ENCODE measurements around the gene ELOVL5.

Gene ELOVL5

DNA sequence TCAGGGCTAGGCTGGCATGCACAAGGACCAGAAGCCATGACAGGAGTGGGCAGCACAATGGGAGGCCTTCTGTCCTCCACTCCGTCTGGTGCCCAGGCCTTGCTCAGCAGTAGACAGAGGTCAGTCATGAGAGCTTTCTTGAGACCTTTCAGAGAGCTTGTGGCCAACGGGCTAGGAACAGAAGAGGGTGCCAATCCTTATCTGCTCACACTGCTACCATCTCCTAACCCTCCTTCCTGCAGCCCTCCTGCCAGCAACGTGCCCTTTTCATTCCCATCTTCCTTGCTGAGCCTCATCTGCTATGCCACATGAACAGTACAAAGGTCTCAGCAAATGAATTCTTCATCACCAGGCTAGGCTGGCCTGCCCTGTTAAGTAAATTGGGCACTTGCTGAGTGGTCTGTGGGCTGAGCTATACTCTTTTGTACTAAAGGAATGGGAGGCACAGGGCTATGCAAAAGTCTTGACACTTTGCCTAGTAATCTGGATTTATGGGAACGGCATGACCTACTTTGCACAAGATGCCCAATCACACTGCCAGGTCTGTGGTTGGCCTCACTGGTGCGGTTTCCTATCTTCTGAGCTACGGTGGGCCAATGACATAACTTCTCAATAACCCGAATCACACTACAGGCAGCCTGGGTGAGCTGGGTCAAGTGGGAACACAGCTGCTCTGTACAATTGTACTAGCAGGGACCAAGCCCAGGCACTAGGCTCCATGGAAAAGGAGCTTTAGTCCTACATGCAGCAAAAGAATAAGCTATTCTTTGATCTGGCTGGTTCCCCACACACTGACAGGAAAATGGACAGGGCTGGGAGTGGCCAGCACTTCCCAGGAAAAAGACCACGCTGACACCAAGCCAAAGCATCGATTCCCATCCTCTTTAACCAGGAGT, 47.8 kb downstream of the ELOVL5 start:
- no peak overlapping the region for H3K4me3 ChIP-seq (ENCODE audit: low read length)

DNA sequence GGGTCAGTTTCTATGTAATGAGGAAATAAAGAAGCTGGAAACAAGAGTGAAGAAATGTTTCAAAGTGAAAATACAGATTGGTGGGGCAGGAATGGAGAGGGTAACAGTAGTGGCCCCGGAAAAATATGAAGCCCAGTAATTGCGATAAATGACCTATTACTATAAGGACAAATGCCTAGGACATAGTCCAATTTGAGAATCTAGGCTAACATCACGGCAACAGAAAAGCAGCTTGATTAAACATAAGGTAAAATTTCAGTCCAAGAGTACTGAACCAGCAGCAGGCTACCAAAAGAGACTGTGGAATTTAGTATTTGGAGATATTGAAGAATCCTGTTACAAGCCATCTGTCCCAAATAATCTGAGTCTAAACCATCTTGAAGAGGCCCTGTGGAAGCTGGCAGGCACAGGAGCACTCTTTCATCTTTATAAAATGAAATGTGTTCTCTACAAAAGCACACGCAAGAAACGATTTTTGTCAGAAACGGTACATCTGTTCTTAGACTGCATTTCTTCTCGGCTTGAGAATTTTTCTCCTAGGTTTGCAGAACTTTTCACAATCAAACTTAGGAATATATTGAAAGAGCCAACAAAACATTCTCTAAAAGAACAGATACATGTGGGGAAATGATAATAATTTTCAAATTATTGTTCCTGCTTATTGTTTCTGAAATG, 49.3 kb downstream of the ELOVL5 start:
- Histone ChIP-seq H3K36me3 (ENCODE audit: insufficient read depth, low read length) (peaks cover under 1% of the 10 kb centered on the region), H3K27me3 (ENCODE audit: control insufficient read depth, insufficient read depth, low read length) (no peaks in the 10 kb centered on the region), H3K4me2 (ENCODE audit: low read length) (no peak overlapping the region), H3K4me3 (ENCODE audit: low read length) (no peak overlapping the region), H3K9me3 (replicated peaks; ENCODE audit: low read length) (no peaks in the 10 kb centered on the region), H3K4me1 (ENCODE audit: control insufficient read depth, insufficient read depth, low read length) (peaks cover 36% of the 10 kb centered on the region), H3K9ac (ENCODE audit: low read depth, low read length) (no peak overlapping the region)

More for the DNA sequence above, 47.8 kb downstream of the ELOVL5 start:
- Histone ChIP-seq H3K4me1 (ENCODE audit: control insufficient read depth, insufficient read depth, low read length) (peaks cover 36% of the 10 kb centered on the region), H3K9ac (ENCODE audit: low read depth, low read length) (no peak overlapping the region), H3K9me3 (replicated peaks; ENCODE audit: low read length) (no peaks in the 10 kb centered on the region), H3K27me3 (ENCODE audit: control insufficient read depth, insufficient read depth, low read length) (no peaks in the 10 kb centered on the region), H3K36me3 (ENCODE audit: insufficient read depth, low read length) (no peaks in the 10 kb centered on the region), H3K4me2 (ENCODE audit: low read length) (peak overlapping the region; percentile 46)

DNA sequence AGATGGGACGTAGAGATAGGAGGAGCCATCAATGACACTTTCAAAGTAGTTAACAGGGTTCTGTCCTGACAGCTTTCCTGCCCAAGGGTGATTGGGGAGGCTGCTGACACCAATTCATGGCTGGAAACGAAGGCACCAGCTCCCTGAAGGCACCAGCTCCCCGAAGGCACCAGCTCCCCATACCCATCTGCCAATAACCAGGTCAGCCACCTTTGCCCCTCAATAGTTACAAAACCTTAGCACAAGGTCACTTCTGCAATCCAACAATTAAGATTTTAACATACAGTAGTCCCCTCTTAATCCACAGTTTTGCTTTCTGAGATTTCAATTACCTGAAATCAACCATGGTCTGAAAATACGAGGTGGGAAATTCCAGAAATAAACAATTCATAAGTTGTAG, 51.7 kb downstream of the ELOVL5 start:
- peaks cover 8% of the 10 kb centered on the region for H3K36me3 ChIP-seq (ENCODE audit: insufficient read depth, low read length)
- H3K4me3 ChIP-seq (ENCODE audit: low read length), result no peak overlapping the region
- H3K4me1 ChIP-seq (ENCODE audit: control insufficient read depth, insufficient read depth, low read length), result peaks cover 24% of the 10 kb centered on the region
- H3K9ac ChIP-seq (ENCODE audit: low read depth, low read length), result no peak overlapping the region
- H3K27me3 ChIP-seq (ENCODE audit: control insufficient read depth, insufficient read depth, low read length), result no peaks in the 10 kb centered on the region
- no peaks in the 10 kb centered on the region for H3K9me3 ChIP-seq (replicated peaks; ENCODE audit: low read length)
- no peak overlapping the region for H3K4me2 ChIP-seq (ENCODE audit: low read length)

DNA sequence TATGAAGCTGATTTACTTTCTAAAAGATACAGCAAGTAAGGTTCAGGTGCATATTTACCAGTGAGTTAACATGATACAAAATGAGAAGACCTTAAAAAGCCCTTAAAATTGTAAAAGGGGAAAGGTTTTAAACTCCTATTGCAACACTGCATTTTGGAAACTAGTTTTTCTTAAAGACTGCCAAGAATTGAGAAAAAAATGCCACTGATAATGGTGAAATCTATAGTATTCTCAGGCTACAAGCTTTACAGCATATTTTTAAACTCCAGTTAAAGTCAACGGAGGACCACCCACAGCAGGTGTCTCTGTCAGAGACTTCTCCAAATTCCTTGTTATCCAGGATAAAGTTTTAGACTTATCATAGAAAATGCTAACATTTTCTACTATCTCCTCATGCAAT, 53.6 kb downstream of the ELOVL5 start:
- H3K9ac ChIP-seq (ENCODE audit: low read depth, low read length), result no peak overlapping the region
- H3K27me3 ChIP-seq (ENCODE audit: control insufficient read depth, insufficient read depth, low read length), result no peaks in the 10 kb centered on the region
- H3K36me3 ChIP-seq (ENCODE audit: insufficient read depth, low read length), result peaks cover 8% of the 10 kb centered on the region
- peaks cover 7% of the 10 kb centered on the region for H3K4me1 ChIP-seq (ENCODE audit: control insufficient read depth, insufficient read depth, low read length)
- no peak overlapping the region for H3K4me3 ChIP-seq (ENCODE audit: low read length)
- H3K4me2 ChIP-seq (ENCODE audit: low read length), result no peak overlapping the region
- no peaks in the 10 kb centered on the region for H3K9me3 ChIP-seq (replicated peaks; ENCODE audit: low read length)

DNA sequence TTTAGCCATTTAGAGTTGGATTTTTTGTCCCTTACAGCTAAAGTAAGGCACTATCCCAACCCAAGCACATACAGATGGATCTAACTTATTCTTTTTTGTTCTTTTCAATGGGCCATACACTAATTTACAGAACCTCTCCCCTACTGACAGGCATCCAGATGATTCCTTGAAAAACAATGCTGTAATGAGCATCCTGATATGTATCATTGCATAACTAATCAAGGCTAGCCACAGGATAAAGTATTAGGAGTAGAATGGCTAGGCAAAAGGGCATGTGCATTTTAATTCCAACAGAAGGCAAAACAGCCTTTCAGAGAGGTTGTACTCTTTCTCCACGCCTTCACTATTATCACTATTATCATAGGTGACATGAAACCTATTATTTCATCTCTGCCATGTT, 54.1 kb downstream of the ELOVL5 start:
- no peak overlapping the region for H3K9ac ChIP-seq (ENCODE audit: low read depth, low read length)
- H3K27me3 ChIP-seq (ENCODE audit: control insufficient read depth, insufficient read depth, low read length), result no peaks in the 10 kb centered on the region
- H3K36me3 ChIP-seq (ENCODE audit: insufficient read depth, low read length), result peaks cover 8% of the 10 kb centered on the region
- H3K4me3 ChIP-seq (ENCODE audit: low read length), result no peak overlapping the region
- peaks cover 4% of the 10 kb centered on the region for H3K4me1 ChIP-seq (ENCODE audit: control insufficient read depth, insufficient read depth, low read length)
- no peaks in the 10 kb centered on the region for H3K9me3 ChIP-seq (replicated peaks; ENCODE audit: low read length)
- H3K4me2 ChIP-seq (ENCODE audit: low read length), result no peak overlapping the region

DNA sequence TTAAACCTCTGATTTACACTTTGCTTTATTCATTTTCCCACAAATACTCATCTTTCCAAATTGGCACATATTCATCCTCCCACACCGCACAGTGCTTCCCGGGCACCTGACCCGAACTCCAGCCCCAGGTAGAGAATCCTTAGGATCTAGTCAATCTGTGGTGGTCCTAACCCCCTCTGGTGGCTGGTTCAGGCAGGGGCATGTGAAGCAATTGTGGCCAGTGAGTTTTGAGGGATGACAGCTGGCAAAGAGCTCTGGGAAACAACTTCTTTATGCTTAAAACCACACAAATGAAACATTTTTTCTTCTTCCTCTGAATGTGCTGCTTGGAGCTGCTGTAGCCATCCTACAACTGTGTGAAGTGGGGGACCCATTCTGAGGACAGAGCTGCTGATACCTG, 54.7 kb downstream of the ELOVL5 start:
- no peak overlapping the region for H3K4me2 ChIP-seq (ENCODE audit: low read length)
- H3K4me3 ChIP-seq (ENCODE audit: low read length), result no peak overlapping the region
- H3K4me1 ChIP-seq (ENCODE audit: control insufficient read depth, insufficient read depth, low read length), result no peaks in the 10 kb centered on the region
- peaks cover 8% of the 10 kb centered on the region for H3K36me3 ChIP-seq (ENCODE audit: insufficient read depth, low read length)
- no peaks in the 10 kb centered on the region for H3K27me3 ChIP-seq (ENCODE audit: control insufficient read depth, insufficient read depth, low read length)
- H3K9me3 ChIP-seq (replicated peaks; ENCODE audit: low read length), result no peaks in the 10 kb centered on the region
- no peak overlapping the region for H3K9ac ChIP-seq (ENCODE audit: low read depth, low read length)

DNA sequence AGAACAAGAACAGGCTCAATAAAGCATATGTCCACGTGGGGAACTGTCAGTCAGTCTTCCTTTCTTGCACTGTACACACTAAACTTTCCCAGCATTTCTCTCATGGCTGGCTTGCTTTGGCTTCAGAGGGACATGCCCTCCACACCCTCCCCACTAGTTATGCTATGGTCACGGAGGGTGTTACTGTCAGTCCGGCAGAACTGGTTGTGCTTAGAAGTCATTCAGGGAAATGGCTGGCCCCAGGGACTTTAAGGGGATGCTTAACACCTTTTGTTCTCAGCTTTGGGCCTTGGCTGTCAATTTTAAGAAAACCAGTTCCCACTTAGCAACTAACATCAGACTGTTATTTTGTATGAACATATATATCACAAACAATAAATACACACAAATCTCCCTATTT, 55.1 kb downstream of the ELOVL5 start:
- no peak overlapping the region for H3K9ac ChIP-seq (ENCODE audit: low read depth, low read length)
- no peaks in the 10 kb centered on the region for H3K27me3 ChIP-seq (ENCODE audit: control insufficient read depth, insufficient read depth, low read length)
- no peaks in the 10 kb centered on the region for H3K9me3 ChIP-seq (replicated peaks; ENCODE audit: low read length)
- no peak overlapping the region for H3K4me2 ChIP-seq (ENCODE audit: low read length)
- peaks cover 8% of the 10 kb centered on the region for H3K36me3 ChIP-seq (ENCODE audit: insufficient read depth, low read length)
- H3K4me3 ChIP-seq (ENCODE audit: low read length), result no peak overlapping the region
- no peaks in the 10 kb centered on the region for H3K4me1 ChIP-seq (ENCODE audit: control insufficient read depth, insufficient read depth, low read length)

DNA sequence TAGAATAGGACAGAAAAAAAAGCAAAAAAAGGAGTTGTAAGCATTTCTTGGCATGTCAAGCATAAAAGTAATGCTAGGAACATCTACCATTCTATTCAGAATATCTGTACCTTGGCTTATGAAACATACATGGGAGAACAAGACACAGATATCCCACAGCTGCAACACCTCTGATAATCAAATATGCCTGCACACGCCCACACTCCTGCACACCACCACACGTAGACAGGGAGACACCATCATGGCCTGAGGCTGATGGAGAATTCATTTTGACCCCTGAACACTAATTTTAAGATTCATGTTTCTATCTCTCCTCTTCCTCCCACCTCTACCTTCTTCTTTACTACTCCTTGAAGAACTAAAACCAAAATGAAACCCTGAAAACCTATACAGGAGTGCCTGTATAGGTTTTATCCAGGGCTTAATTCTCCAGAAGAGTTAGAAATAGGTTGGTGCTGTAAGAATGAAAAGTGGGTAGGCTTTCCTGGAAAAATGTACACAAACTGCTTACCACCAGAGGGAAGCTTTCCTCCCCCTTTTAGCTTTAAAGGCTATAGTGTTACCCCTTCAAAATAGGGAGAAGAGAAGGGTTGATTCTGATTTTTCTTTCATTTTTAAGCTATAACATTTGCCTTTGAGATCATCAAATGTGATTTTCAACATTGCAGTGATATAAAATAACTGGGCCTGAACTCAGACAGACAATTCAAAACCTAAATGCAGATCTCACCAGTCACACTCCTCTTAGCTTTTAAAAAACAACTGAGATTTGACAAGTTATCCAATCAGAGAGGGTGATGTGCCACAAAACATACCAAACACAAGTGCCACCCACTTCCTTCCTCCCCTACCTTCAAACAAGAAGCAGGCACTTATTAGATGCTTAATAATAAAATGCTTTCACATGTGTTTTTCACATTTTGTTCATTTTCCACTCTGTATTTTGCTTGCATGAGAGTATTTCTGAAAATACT, 57.9 kb downstream of the ELOVL5 start:
- H3K9me3 ChIP-seq (replicated peaks; ENCODE audit: low read length), result no peaks in the 10 kb centered on the region
- no peak overlapping the region for H3K9ac ChIP-seq (ENCODE audit: low read depth, low read length)
- peaks cover 13% of the 10 kb centered on the region for H3K36me3 ChIP-seq (ENCODE audit: insufficient read depth, low read length)
- no peak overlapping the region for H3K4me3 ChIP-seq (ENCODE audit: low read length)
- H3K27me3 ChIP-seq (ENCODE audit: control insufficient read depth, insufficient read depth, low read length), result no peaks in the 10 kb centered on the region
- H3K4me2 ChIP-seq (ENCODE audit: low read length), result no peak overlapping the region
- H3K4me1 ChIP-seq (ENCODE audit: control insufficient read depth, insufficient read depth, low read length), result no peaks in the 10 kb centered on the region

DNA sequence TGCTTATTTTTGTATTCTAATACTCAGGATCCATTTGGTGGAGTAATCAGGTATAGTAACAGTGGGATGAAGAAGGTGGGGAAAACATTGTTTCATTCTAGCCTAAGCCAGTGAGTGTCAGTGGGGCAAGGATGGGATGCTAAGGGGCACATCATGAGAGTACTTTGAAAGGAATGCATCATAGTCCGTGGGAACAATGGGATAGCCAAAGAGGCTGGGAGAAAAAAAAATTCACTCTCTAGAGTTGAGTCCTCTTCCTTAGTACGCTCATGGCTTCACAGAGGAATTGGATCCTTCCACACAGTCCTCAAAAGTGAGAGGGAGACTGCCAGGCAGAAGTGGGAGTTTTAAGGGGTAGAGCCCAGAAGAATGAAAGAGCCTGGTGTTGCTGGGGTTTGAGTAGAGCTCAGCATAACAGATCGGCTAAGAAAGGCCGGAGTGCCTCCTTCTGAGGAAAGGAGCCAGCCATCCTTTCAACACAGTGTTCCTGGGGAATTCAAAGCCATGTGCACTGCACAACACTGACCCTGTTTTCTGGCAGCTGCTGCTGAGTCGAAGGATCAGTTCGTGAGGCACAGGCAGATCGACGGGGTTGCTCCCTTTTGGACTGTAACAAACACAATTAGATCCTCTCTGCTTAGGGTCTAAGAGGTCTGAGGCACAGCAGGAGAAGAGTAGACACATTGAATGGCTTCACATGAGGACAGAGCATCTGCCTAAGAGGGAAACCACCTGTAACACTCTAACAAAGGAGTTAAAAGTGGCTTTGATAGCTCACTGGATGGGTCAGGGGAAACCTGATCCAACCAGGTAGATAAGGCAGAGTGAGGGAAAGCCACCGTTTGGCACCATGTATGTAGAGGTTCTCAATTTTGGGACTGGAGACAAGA, 61.2 kb downstream of the ELOVL5 start:
- Histone ChIP-seq H3K27me3 (ENCODE audit: control insufficient read depth, insufficient read depth, low read length) (no peaks in the 10 kb centered on the region), H3K4me1 (ENCODE audit: control insufficient read depth, insufficient read depth, low read length) (peaks cover 3% of the 10 kb centered on the region), H3K4me3 (ENCODE audit: low read length) (no peak overlapping the region), H3K36me3 (ENCODE audit: insufficient read depth, low read length) (peaks cover 5% of the 10 kb centered on the region), H3K4me2 (ENCODE audit: low read length) (no peak overlapping the region), H3K9me3 (replicated peaks; ENCODE audit: low read length) (no peaks in the 10 kb centered on the region), H3K9ac (ENCODE audit: low read depth, low read length) (no peak overlapping the region)

DNA sequence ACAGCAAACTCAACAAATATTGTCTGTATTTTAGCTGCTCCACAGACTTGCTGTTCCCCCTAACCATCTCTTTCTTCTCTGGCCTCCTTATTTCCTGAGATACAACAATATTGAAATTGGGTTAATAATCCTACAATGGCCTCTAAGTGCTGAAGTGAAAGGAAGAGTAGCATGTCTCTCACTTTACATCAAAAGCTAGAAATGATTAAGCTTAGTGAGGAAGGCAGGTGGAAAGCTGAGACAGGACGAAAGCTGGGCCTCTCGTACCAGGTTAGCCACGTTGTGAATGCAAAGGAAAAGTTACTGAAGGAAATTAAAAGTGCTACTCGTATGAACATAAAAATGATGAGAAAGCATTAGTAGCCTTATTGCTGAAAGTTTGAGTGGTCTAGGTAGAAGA, 63.8 kb downstream of the ELOVL5 start:
- Histone ChIP-seq H3K4me2 (ENCODE audit: low read length) (no peak overlapping the region), H3K4me1 (ENCODE audit: control insufficient read depth, insufficient read depth, low read length) (peaks cover 3% of the 10 kb centered on the region), H3K27me3 (ENCODE audit: control insufficient read depth, insufficient read depth, low read length) (no peaks in the 10 kb centered on the region), H3K9me3 (replicated peaks; ENCODE audit: low read length) (no peaks in the 10 kb centered on the region), H3K36me3 (ENCODE audit: insufficient read depth, low read length) (peaks cover 5% of the 10 kb centered on the region), H3K4me3 (ENCODE audit: low read length) (no peak overlapping the region), H3K9ac (ENCODE audit: low read depth, low read length) (no peak overlapping the region)
